Measurements from ENCODE around the gene ABI1. TPM values are rescaled to one million over a fixed set of nuclear protein-coding genes. Genes with fewer than 3 reads are reported as not detected.
A peak's percentile ranks its signal among the peaks of the same experiment; 100 is the strongest.

The ABI1 gene
- total and polyA plus RNA-seq, 2 of the 13 experiments (the other 11 are each of a cell fraction or from before 2014, with no cell fraction given): 20.9 to 22.9 TPM

- TF ChIP-seq ZNF891 (CRISPR knock-in tag; IDR thresholded peaks at IDR 0.05): no peak
- TF ChIP-seq ZNF337 (CRISPR knock-in tag; IDR thresholded peaks at IDR 0.05; ENCODE audit: borderline replicate concordance, low read depth): peak; percentile 63; the same call in 1 of the 2 replicates
- no peak for TF ChIP-seq ARNT2 (CRISPR knock-in tag; IDR thresholded peaks at IDR 0.05; ENCODE audit: low read depth)
- TF ChIP-seq SYNCRIP (IDR thresholded peaks at IDR 0.05; ENCODE audit: insufficient read depth, low read depth, low read length): no peak
- peak; percentile 90 for TF ChIP-seq ZNF281 (CRISPR knock-in tag; IDR thresholded peaks at IDR 0.05; ENCODE audit: borderline replicate concordance)
- no peak for TF ChIP-seq ZNF20 (CRISPR knock-in tag; IDR thresholded peaks at IDR 0.05)
- TF ChIP-seq ZSCAN29 (CRISPR knock-in tag; conservative IDR thresholded peaks at IDR 0.05): no peak
- no peak for TF ChIP-seq CERS6 (CRISPR knock-in tag; IDR thresholded peaks at IDR 0.05)
- peak; percentile 91; the same call in 1 of the 2 replicates for TF ChIP-seq ZNF331 (CRISPR knock-in tag; IDR thresholded peaks at IDR 0.05)
- TF ChIP-seq ZNF451 (CRISPR knock-in tag; IDR thresholded peaks at IDR 0.05): peak; percentile 60; the same call in 1 of the 2 replicates
- TF ChIP-seq ZNF354B (CRISPR knock-in tag; IDR thresholded peaks at IDR 0.05): no peak
- TF ChIP-seq TCF12 (IDR thresholded peaks at IDR 0.05): no peak
- 0 out of 2 replicates have a peak, but pooled peaks have one; percentile 51 for TF ChIP-seq TCF12 (CRISPR knock-in tag; IDR thresholded peaks at IDR 0.05)
- no peak for TF ChIP-seq AGO2 (optimal IDR thresholded peaks at IDR 0.05; ENCODE audit: low read depth, low read length)
- TF ChIP-seq ZBTB20 (CRISPR knock-in tag; IDR thresholded peaks at IDR 0.05; ENCODE audit: borderline replicate concordance, low read depth): no peak
- TF ChIP-seq MYNN (CRISPR knock-in tag; IDR thresholded peaks at IDR 0.05; ENCODE audit: low read depth): no peak
- TF ChIP-seq ZNF703 (CRISPR knock-in tag; IDR thresholded peaks at IDR 0.05; ENCODE audit: borderline replicate concordance): no peak
- TF ChIP-seq ATF5 (CRISPR knock-in tag; IDR thresholded peaks at IDR 0.05; ENCODE audit: low read depth): no peak
- peak; percentile 90 for TF ChIP-seq ZNF691 (CRISPR knock-in tag; IDR thresholded peaks at IDR 0.05; ENCODE audit: borderline replicate concordance, low read depth)
- no peak for TF ChIP-seq ZNF773 (CRISPR knock-in tag; IDR thresholded peaks at IDR 0.05; ENCODE audit: borderline replicate concordance)
- no peak for TF ChIP-seq ZNF24 (IDR thresholded peaks at IDR 0.05)
Observed at GRCh38 chr10:26733750-26734568, 126.8 kb downstream of the ABI1 start (continued).
